Bronchial epithelial cell (primary cell): ENCODE data around the gene C10orf67. TPM values are rescaled to one million over a fixed set of nuclear protein-coding genes. Genes with fewer than 3 reads are reported as not detected.

Experiments
- DNase-seq: peaks from one replicate; pipeline ENCODE4 v3.0.0-alpha.2; 2010; ENCODE audit warnings: low read depth
- FAIRE-seq: peaks from 2 replicates; lab custom pipeline; 2011; peaks lifted over from hg19 to GRCh38; lab: Jason Lieb, UNC
- H3K27me3 ChIP-seq: 2 replicates; pipeline ENCODE4 v1.5.1; 2011; ENCODE audit warnings: low read length; ENCODE audit not compliant: control insufficient read depth, insufficient read depth
- H3K36me3 ChIP-seq: 2 replicates; pipeline ENCODE4 v1.5.1; 2011; ENCODE audit warnings: low read length; ENCODE audit not compliant: control insufficient read depth, insufficient read depth
- H3K4me3 ChIP-seq: 2 replicates; pipeline ENCODE4 v1.5.1; 2011; ENCODE audit warnings: mild to moderate bottlenecking, low read depth, low read length, control low read depth
- total RNA-seq: library from RNA; depleted of rRNA; stranded (reverse); fragments of >200 nt; gene quantifications from 2 replicates; pipeline ENCODE4 v1.2.1, GENCODE V29; 2014
- TF ChIP-seq, protein P1 (sequence below): IDR thresholded peaks from 2 replicates; pipeline ENCODE4 v1.5.1; 2011; ENCODE audit warnings: mild to moderate bottlenecking, moderate library complexity, low read length, control low read depth, inconsistent platforms; ENCODE audit not compliant: insufficient read depth, severe bottlenecking

Gene C10orf67
- total RNA-seq, 1 donor from 2014 or later: not detected

DNA sequence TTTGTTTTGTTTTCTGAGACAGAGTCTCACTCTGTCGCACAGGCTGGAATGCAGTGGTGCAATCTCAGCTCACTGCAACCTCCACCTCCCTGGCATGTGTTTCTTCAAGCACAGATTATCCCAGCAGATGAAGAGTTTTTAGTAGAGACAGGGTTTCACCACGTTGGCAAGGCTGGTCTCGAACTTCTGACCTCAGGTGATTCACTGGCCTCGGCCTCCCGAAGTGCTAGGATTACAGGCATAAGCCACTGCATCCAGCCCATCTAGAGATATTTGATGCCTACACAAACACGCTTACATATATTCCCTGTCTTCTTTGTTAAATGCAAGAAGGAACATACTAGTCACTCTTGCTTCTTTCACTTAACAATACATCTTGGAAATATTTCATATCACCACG is 158.4 kb downstream of the C10orf67 start:
- Histone ChIP-seq H3K27me3 (peaks cover 14% of the 10 kb centered on the region), H3K4me3 (no peak overlapping the region), H3K36me3 (no peaks in the 10 kb centered on the region)
- TF ChIP-seq, protein P1, sequence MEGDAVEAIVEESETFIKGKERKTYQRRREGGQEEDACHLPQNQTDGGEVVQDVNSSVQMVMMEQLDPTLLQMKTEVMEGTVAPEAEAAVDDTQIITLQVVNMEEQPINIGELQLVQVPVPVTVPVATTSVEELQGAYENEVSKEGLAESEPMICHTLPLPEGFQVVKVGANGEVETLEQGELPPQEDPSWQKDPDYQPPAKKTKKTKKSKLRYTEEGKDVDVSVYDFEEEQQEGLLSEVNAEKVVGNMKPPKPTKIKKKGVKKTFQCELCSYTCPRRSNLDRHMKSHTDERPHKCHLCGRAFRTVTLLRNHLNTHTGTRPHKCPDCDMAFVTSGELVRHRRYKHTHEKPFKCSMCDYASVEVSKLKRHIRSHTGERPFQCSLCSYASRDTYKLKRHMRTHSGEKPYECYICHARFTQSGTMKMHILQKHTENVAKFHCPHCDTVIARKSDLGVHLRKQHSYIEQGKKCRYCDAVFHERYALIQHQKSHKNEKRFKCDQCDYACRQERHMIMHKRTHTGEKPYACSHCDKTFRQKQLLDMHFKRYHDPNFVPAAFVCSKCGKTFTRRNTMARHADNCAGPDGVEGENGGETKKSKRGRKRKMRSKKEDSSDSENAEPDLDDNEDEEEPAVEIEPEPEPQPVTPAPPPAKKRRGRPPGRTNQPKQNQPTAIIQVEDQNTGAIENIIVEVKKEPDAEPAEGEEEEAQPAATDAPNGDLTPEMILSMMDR: no peak
- DNase-seq (no peak), FAIRE-seq (no peak)

DNA sequence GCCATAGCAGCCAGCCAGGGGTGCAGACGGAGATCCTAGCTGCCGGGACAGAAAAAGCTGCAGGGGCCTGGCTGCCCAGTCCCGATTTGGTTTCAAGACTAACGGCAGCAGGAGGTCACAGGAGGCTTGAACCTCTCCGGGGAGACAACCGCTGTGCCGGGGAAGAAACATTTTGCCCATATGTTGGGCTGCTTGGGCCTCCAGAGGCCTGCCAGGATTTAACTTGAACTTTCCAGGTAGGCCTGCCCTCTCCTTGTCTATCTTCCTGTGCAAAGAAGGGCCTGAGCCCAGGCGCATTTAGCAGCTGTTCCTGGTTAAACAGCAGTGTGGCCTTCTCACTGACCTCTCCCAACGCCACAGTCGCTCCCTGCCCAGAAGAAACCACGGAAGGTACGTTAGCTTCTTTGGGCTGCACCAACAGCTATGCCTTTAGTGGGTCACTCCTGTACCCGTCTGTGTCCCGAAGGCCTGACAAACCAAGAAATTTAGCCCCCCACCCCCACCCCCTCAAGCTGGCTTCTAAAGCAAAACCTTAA is 169.6 kb downstream of the C10orf67 start:
- no peak overlapping the region for H3K4me3 ChIP-seq
- no peak for DNase-seq
- peaks cover 31% of the 10 kb centered on the region for H3K27me3 ChIP-seq
- FAIRE-seq: no peak
- TF ChIP-seq, protein P1: no peak
- H3K36me3 ChIP-seq: no peaks in the 10 kb centered on the region

DNA sequence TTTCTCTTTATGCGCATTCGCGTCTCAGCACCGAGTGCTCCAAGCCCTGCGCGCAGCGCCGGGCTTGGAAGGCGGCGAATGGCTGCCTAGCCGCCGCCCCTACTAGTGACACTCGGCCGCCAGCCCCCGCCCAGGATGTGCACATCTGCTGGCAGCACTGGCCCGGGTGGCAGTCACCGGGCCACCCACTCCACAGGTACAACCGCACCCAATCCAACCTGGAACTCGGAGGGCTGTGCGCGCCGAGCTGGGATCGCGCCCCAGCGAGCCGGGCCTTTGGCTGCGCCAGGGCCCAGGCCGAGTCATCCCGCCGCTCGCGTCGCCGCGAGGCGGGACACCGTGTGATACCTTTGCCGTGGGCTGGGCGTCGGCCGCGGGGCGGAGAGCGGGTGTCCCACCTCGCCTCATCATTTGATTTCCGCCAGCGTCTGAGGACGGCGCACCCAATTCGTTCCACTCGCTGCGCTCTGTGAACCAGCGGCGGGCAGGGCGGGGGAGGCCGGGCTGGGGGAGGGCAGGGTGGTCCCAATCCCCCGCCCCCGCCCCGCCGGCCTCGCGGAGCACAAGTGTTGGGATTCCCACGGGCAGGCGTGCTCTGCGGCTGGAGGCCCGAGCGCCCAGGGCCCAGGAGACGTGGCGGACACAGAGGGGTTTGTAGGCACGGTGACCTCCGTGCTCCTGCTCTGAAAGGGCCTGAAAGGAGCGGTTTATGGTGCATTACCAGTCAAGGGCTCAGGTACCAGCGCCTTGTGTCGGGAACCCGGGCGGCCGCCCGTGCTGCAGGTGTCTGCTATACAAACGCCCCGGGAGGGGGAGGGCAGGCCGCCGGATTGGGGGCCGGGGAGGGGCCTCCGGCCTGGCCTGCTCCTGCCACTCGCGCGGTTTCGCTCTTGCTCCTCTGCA is 170.3 kb downstream of the C10orf67 start:
- Histone ChIP-seq H3K4me3 (no peak overlapping the region), H3K36me3 (no peaks in the 10 kb centered on the region), H3K27me3 (peaks cover 31% of the 10 kb centered on the region)
- FAIRE-seq (no peak), DNase-seq (no peak)
- TF ChIP-seq, protein P1: no peak

DNA sequence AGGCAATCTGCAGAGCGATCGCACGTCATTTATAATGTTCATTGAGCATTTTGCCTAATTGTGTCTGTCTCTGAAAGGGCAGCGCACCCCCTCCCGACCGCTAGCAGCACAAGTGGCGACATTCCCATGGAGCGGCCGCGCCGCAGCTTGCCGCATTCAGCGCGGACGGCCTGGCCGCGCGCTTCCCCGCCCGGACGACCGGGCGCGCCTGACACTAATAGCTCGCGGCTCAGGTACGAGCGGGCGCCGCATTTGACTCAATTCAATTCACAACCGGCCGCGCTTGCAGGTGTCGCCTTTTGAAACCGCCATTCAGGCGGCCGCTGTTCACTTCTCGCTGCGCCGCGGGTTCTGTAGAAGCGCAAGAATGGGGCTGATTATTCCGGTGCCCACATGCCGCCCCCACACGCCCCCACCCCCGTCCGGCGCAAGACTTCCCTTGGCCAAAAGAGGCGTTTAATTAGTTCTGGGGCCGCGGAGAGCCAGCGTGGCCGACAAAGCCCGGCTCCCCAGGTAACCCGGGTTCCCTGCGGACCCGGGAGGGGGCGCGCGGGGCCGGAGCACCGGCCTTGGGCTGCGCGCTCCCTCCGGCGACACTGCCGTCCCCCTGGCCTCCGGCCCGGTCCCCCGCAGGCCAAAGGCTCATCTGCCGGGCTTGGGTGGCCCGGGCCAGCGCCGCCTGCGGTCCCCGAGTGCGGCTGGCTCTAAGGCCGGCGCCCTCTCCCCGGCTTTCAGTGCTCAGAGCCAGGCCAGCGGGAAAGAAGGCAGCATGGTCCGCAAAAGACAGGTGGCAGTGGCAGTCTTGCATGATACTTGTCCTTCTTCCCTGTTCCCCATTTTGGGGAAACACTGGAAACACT is 171.2 kb downstream of the C10orf67 start:
- Histone ChIP-seq H3K36me3 (no peaks in the 10 kb centered on the region), H3K27me3 (peaks cover 30% of the 10 kb centered on the region), H3K4me3 (no peak overlapping the region)
- TF ChIP-seq, protein P1: no peak
- FAIRE-seq: no peak
- no peak for DNase-seq

DNA sequence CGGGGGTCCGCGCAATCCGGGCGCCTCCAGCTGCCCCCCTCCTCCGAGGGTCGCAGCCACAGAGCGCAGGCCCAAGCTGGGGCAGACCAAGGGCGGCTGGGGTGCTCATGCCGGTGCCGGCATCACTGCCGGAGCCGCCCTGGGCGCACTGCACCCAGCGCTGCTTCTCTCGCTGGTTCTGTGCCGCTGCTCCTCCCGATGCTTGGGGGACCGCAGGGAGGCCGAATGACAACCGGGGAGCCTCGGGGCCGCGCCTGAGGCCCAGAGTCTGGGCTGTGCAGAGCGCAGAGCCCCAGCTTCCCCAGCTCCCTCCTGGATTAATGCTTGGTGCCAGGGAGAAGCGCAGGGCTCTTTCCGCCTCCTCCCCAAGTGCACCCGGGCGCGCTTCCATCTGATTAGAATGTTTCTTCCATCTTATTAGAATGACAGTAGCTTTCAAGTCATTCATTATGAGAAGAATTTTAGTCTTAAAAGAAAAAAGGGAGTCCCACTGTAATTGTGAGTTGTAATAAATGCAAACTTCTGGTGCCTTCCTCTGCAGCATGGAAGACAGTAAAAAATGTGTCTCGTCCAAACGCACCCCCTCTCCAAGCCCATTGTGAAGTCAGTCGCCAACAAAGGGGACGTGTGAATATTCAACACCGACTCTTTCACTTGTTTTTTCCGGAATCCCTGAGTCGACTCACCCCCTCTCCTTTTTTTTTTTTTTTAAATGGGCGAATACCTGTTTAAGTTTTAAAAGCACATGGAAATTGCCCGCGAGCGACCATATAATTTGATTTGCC is 172.0 kb downstream of the C10orf67 start:
- DNase-seq: no peak
- no peak overlapping the region for H3K4me3 ChIP-seq
- TF ChIP-seq, protein P1: no peak
- H3K36me3 ChIP-seq: no peaks in the 10 kb centered on the region
- H3K27me3 ChIP-seq: peaks cover 28% of the 10 kb centered on the region
- no peak for FAIRE-seq
